Globus pallidus (tissue), 1 donor: ENCODE results near the gene POLR3H.

Experiments
- DNase-seq: peaks from one replicate; pipeline ENCODE4 v3.0.0-alpha.2; 2015; ENCODE audit warnings: low spot score

POLR3H gene

DNA sequence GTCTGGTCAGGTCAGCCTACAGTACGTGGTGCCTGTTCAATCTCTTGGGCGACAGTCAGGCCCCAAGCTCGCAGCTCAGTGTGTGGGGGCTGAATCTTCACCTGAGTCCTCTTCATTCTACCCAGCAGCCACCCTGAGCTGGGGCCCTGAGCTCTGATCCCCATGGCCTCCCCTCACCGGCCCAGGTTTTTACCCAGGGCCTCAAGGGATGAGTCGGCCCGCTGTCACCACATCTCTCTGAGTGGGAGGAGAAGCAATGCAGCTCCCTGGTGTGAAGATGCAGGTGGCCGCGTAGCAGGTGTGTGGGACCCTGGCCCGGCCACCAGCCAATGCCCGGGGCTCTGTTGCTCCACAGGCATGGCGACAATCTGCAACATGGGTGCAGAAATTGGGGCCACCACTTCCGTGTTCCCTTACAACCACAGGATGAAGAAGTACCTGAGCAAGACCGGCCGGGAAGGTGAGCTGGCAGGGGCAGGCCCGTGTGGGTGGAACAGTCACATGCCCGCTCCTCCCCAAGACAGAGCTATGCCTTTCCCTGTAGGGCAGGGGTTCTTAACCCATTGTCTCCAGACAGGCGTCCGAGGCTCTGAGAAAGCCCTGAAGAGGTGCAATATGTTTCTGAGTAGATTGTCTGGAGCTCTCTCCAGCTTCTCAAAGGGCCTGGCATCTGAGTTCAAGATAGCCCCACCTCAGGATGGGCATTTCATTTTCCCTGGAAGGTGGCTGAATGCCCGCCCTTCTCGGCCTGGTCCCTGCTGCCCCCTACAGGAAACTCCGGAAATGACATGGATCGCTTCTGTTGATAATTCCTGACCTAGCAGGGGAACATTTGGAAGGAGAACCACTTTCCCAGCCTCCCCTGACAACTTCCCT lies 26.9 kb downstream of the POLR3H start:
- DNase-seq = peak; percentile 82

DNA sequence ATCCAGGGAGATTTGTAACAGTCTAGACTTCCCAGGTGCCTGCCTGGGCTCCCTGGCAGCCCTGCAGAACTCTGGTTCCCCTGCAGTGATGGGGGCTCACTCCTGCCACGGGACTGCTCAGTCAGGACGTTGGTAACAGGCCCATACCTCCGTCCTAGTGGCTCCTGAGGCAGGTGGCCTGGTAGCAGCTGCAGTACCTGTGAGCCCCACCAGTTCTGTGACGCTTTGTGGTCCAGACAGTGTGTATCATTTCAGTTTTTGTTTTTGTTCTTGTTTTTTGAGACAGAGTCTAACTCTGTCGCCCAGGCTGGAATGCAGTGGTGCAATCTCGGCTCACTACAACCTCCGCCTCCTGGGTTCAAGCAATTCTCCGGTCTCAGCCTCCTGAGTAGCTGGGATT lies 27.8 kb downstream of the POLR3H start:
- DNase-seq = no peak

DNA sequence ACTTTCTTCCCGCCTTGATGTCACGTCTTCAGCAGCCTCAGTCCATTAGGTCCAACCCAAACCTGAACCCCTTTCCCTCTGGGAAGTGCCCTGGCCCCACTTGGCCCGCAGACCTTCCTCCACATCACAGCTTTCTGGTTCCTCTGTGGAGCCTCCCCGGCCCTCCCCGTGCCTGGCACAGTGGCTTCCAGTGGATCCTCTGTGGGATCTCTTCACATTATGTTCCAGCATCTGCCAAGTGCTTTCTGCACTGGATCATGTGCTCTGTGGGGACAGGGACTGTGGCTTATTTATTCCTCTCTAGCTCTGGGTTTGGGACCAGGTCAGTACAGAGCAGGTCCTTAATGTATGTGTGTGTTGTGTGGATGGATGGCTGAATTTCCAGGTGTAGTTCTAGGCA lies 30.9 kb downstream of the POLR3H start:
- DNase-seq = peak; percentile 74

GRCh38 chr22:41512421-41513194 lies 31.7 kb downstream of the POLR3H start:
- DNase-seq = no peak

DNA sequence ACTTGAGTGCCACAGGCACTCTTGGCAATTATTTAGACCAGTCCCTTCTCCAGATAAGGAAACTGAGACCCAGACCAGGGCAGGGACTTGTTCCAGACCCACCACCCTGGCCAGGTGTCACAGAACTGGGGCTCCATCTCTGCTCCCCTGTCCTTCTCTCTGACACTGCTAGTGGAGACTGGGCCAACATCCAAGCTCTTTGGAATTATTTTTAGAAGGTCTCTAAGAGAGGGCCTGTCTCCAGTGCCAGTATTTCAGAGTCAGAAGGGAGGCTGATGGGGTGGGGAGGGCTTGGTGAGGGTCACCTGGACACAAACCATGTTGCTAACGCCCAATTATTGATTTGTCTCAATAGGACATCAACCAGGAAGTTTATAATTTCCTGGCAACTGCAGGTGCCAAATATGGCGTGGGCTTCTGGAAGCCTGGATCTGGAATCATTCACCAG lies 32.7 kb downstream of the POLR3H start:
- DNase-seq = no peak

- peak; percentile 92 for DNase-seq
These were observed 35.5 kb downstream of the POLR3H start for GRCh38 chr22:41508770-41509170.

GRCh38 chr22:41507330-41508063 lies 36.8 kb downstream of the POLR3H start:
- DNase-seq = no peak

GRCh38 chr22:41505511-41506220 lies 38.6 kb downstream of the POLR3H start:
- no peak for DNase-seq

GRCh38 chr22:41504816-41505215 lies 39.5 kb downstream of the POLR3H start:
- no peak for DNase-seq

DNA sequence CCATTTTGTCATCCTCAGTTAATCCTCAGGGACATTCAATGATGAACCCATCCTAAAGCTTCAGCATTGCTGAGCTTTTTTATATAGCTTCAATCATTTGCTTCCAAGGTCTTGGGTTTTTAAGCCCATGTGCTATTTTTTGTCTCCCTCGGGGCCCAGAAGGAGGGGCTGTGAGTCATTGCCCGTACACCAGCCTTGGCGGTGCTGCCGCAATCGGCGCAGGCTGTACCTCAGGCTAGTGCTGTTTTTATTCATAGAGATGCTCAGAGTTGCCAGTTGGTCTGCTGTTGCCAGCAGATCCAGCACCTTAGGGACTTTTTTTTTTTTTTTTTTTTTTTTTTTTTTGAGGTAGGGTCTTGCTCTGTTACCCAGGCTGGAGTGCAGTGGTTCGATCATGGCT lies 39.9 kb downstream of the POLR3H start:
- DNase-seq = no peak

DNA sequence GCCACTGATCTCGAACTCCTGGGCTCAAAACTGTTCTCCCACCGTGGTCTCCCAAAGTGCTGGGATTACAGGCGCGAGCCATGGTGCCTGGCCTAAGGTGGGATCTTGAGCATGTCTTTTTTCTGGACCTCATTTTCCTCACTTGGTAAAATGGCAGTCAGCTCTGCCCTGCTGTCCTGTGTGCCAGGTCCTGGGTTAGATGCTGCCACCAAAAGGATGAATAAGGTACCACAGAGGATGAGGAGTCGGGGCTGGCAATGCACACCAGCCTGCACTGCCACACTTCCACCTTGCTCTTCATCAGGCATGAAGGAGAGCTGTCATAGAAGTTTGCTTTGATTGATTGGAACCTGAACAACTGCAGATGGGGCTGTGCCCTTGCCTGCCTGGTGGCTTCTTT lies 43.1 kb downstream of the POLR3H start:
- DNase-seq = no peak

DNA sequence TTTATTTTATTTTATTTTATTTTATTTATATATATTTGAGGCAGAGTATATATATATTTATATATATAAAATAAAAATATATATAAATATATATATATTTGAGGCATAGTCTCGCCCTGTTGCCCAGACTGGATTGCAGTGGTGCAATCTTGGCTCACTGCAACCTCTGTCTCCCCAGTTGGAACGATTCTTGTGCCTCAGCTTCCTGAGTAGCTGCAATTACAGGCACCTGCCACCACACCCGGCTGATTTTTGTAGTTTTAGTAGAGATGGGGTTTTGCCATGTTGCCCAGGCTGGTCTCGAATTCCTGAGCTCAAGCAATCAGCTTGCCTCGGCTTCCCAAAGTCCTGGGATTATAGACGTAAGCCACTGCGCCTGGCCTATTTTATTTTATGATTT lies 44.0 kb downstream of the POLR3H start:
- no peak for DNase-seq

- DNase-seq = no peak
These were observed 44.5 kb downstream of the POLR3H start for GRCh38 chr22:41499624-41500280.

DNA sequence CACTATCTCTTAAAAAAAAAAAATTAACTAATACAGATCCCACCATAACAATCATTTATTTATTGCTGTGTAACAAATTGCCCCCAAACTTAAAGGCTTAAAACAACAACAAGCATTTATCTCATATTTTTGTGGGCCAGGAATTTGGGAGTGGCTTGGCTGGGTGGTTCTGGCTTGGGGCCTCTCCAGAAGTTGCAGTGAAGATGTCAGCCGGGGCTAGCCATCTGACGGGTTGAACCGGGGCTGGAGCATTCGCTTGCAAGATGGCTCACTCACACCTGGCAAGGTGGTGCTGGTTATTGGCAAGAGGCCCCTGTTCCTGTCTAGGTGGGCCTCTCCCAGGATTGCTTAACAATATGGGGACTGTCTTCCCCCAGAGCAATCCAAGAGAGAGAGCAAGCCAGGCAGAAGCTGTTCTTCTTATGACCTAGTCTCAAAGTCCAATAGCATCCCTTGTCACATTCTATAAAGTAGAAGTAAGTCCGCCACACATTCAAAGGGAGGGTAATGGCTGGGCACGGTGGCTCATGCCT lies 45.9 kb downstream of the POLR3H start:
- DNase-seq = no peak

DNA sequence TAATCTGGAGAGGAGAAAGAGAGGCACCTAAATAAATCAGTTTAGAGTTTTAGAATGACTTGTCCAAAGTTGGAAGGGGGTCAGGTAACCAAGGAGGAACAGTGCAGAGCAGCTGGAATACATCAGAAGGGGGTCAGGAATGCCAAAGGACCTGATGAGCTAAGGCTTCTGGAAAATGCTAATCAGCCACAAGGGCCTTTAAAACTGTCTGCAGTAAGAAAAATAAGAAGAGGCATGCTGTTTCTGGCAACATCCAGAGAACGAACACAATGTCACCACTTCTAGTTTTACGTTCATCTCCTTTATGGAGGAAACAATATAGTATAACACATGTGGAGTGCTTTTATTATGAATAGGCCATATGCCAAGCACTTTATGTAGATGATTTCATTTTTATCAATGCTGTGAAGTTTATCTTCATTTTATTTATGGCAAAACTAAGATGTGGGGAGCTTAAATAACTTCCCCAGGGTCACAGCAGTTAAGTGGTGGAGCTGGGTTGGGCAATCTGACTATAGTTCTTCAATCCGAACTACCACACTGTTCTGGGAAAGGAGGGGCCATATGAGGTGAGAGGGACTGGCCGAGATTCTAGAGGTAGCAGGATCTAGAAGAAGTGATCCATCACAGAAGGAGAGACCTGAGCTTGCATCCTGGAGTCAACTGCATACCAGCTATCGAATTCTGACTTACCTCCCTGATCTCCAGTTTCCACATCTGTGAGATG lies 52.7 kb downstream of the POLR3H start:
- DNase-seq = no peak

GRCh38 chr22:41488596-41489385 lies 55.5 kb downstream of the POLR3H start:
- no peak for DNase-seq

GRCh38 chr22:41488076-41488475 lies 56.2 kb downstream of the POLR3H start:
- no peak for DNase-seq

GRCh38 chr22:41487037-41487935 lies 57.0 kb downstream of the POLR3H start:
- no peak for DNase-seq
